HCT116 (cell line): ENCODE measurements around the gene CCM2. TPM values are rescaled to one million over a fixed set of nuclear protein-coding genes. Genes with fewer than 3 reads are reported as not detected.

Experiments
- CBX3 ChIP-seq: IDR thresholded peaks from 2 replicates; pipeline ENCODE4 v1.6.1; 2012; ENCODE audit warnings: low read depth
- CEBPB ChIP-seq: IDR thresholded peaks from 2 replicates; pipeline ENCODE4 v1.6.1; 2012; ENCODE audit warnings: low read depth
- EGR1 ChIP-seq: IDR thresholded peaks from 2 replicates; pipeline ENCODE4 v1.6.1; 2012; ENCODE audit warnings: low read depth
- ELF1 ChIP-seq: IDR thresholded peaks from 2 replicates; pipeline ENCODE4 v1.6.1; 2012; ENCODE audit warnings: low read depth, borderline replicate concordance
- EZH2 ChIP-seq: fragments of 200-600 bp; sonication (generic); IDR thresholded peaks from 2 replicates; pipeline ENCODE4 v1.6.1; 2017; ENCODE audit warnings: antibody characterized with exemption, mixed run types
- JUND ChIP-seq: IDR thresholded peaks from 2 replicates; pipeline ENCODE4 v1.6.1; 2012
- POLR2AphosphoS5 ChIP-seq: IDR thresholded peaks from 2 replicates; pipeline ENCODE4 v1.6.1; 2011; ENCODE audit warnings: mild to moderate bottlenecking, low read depth, low read length, moderate library complexity
- RAD21 ChIP-seq: IDR thresholded peaks from 2 replicates; pipeline ENCODE4 v1.6.1; 2012; ENCODE audit warnings: low read depth, mild to moderate bottlenecking
- SIN3A ChIP-seq: IDR thresholded peaks from 2 replicates; pipeline ENCODE4 v1.6.1; 2012; ENCODE audit warnings: low read depth
- SP1 ChIP-seq: IDR thresholded peaks from 2 replicates; pipeline ENCODE4 v1.6.1; 2012; ENCODE audit warnings: low read depth
- SRF ChIP-seq: IDR thresholded peaks from 2 replicates; pipeline ENCODE4 v1.6.1; 2012; ENCODE audit warnings: low read depth
- YY1 ChIP-seq: IDR thresholded peaks from 2 replicates; pipeline ENCODE4 v1.6.1; 2011; ENCODE audit warnings: low read length, low read depth, moderate library complexity, mild to moderate bottlenecking; ENCODE audit not compliant: insufficient replicate concordance; ENCODE audit errors: extremely low read depth
- ZFX ChIP-seq: fragments of 450-650 bp; IDR thresholded peaks from 2 replicates; pipeline ENCODE4 v1.6.1; 2017
- total RNA-seq: library from RNA; stranded (reverse); gene quantifications from one replicate; pipeline ENCODE4 v1.2.1, GENCODE V29; 2021; ENCODE audit not compliant: unreplicated experiment
- TF ChIP-seq, protein P1 (sequence below): IDR thresholded peaks from 2 replicates; pipeline ENCODE4 v1.6.1; 2012
- TF ChIP-seq, protein P2 (sequence below), 3 experiments: fragments of 200-600 bp in 1 of 3; sonication (generic) in 1 of 3; IDR thresholded peaks in 2 of 3; conservative IDR thresholded peaks in 1 of 3; 2 replicates each; pipeline ENCODE4 v1.5.1; 2012 to 2017; ENCODE audit warnings: low read depth in 2 of 3, low read length in 2 of 3, antibody characterized with exemption in 1 of 3, borderline replicate concordance in 1 of 3, control low read depth in 1 of 3, mild to moderate bottlenecking in 1 of 3, mixed read lengths in 1 of 3, mixed run types in 1 of 3, moderate library complexity in 1 of 3; ENCODE audit not compliant: insufficient read depth in 1 of 3

Gene CCM2
- total RNA-seq, 1 experiment from 2014 or later, result 34.4 TPM

DNA sequence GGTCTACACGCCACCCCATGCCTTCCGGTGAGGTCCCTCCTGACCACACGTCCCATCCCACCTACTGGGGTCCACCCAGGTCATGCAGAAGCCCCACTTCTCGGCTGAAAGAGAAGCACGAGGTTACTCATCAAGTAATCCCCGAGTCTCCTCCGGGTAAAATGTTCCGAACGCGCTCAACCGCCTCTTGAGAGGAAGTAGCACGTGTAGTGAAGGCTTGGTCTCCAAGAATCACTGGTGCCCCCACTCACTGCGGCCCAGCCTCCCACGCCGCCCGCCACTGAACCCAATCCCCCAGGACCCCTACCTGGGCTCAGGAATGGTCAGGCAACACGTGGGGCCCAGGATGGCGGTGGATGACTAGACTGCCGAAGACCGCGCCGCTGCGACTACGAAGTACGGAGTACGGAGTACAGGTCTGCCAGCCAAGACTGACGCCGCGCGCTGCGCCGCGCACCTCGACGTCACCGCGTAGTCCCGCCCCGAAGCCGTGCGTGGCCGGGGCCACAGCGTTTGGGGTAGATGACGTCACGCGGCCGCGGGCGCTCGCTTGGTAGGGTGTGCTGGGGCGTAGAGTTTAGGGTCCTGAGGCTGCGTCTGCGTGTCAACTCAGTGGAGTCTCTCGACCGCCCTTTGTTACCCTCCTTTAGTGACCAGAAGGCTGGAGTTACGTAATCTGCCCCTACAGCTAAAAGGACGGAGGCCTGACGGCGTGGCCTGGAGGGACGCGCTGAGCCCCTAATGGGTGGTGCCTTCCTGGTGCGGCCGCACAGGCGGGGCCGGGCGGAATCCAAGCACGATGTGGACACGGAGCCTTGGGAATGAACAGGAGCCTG lies 13.6 kb upstream of the CCM2 start (continued):
- TF ChIP-seq ZFX (peak; percentile 63), JUND (peak; percentile 65), POLR2AphosphoS5 (peak; percentile 100), EZH2 (no peak), EGR1 (no peak), ELF1 (no peak), SIN3A (peak; percentile 99), CEBPB (no peak), SRF (no peak; the same call in 1 of the 2 replicates), YY1 (peak; percentile 53), SP1 (peak; percentile 77), CBX3 (peak; percentile 50), RAD21 (no peak)
- TF ChIP-seq, protein P1, sequence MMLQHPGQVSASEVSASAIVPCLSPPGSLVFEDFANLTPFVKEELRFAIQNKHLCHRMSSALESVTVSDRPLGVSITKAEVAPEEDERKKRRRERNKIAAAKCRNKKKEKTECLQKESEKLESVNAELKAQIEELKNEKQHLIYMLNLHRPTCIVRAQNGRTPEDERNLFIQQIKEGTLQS, result no peak
- TF ChIP-seq, protein P2, sequence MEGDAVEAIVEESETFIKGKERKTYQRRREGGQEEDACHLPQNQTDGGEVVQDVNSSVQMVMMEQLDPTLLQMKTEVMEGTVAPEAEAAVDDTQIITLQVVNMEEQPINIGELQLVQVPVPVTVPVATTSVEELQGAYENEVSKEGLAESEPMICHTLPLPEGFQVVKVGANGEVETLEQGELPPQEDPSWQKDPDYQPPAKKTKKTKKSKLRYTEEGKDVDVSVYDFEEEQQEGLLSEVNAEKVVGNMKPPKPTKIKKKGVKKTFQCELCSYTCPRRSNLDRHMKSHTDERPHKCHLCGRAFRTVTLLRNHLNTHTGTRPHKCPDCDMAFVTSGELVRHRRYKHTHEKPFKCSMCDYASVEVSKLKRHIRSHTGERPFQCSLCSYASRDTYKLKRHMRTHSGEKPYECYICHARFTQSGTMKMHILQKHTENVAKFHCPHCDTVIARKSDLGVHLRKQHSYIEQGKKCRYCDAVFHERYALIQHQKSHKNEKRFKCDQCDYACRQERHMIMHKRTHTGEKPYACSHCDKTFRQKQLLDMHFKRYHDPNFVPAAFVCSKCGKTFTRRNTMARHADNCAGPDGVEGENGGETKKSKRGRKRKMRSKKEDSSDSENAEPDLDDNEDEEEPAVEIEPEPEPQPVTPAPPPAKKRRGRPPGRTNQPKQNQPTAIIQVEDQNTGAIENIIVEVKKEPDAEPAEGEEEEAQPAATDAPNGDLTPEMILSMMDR (IDR thresholded peaks at IDR 0.05 in 2 of 3, conservative IDR thresholded peaks at IDR 0.05 in 1 of 3; ENCODE audit: borderline replicate concordance in 1 of 3, insufficient read depth in 1 of 3, low read depth in 2 of 3, low read length in 2 of 3), result no peak
